ENCODE measurements around the gene MAP3K4.

Gene MAP3K4

DNA sequence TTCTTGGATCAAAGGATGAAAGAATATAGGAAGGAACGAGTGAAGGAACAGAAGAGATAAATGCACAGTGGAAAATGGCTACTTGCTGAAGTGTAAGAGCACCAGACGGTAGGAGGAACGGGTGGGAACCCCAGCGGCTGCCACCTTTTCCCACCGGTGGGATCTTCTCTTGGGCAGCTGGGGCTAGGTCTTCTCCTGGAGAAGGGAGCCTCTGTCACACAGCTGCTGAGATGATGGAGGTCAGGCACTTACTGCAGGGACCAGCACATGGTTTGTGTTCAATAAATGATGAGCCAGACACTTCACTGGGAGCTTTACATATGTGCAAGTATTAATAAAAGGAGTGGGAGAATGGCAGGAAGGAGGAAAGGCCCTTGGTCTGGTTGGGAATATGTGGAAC, 158.6 kb downstream of the MAP3K4 start:
- DNase-seq (ENCODE audit: low spot score): no peak

DNA sequence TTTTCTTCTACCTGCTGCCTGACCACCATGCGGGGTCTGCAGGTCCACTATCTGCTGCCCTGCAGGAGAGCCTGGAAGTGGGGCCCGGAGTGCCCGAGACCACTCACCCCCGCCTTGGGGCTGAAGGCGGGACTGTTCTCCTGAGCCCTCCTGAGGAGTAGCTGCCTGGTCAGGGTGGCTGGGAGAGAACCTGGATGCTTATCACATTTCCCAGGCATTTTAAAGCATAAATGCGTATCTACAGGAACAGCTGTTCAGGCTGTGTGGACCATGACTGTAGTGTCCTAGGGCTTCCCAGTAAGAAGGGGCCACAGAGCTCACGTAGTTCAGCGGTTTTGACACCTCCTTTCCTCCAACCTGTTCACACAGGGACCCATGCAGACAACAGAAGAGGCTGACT, 159.0 kb downstream of the MAP3K4 start:
- DNase-seq (ENCODE audit: low spot score): no peak

GRCh38 chr6:161151059-161151645, 159.6 kb downstream of the MAP3K4 start:
- DNase-seq (ENCODE audit: low spot score): no peak

- DNase-seq (ENCODE audit: low spot score): no peak
Measured at GRCh38 chr6:161151660-161152526, 160.3 kb downstream of the MAP3K4 start.

- no peak for DNase-seq (ENCODE audit: low spot score)
Measured at GRCh38 chr6:161152527-161152862, 160.9 kb downstream of the MAP3K4 start.

- DNase-seq (ENCODE audit: low spot score): peak; percentile 39
Measured at GRCh38 chr6:161152907-161153662, 161.5 kb downstream of the MAP3K4 start.

- no peak for DNase-seq (ENCODE audit: low spot score)
Measured at GRCh38 chr6:161153725-161154124, 162.2 kb downstream of the MAP3K4 start.

DNA sequence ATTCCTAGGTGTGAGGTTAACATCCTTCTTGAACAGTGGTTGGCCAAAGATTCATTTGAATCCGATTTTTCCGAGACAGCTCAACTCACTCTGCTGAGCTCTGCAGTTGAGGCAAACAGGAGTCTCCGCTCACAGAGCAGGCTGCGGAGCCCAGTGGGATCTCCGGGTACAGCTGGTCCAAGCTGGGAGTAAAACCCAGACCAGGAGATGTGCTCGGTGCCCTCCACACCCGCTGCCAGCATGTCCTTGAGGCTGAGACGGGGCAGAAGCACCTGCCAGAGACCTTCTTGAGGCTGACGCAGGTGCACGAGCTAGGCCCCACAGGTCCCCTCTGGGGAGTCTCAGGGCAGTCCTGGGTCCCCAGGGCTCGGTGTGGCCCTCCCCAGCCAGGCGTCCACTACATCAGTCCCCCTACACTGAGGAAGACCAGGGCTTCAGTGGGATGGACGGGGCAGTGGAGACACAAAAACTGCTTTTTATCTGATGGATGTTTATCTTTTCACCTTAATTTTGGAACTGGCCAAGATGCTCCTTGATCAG, 163.3 kb downstream of the MAP3K4 start:
- DNase-seq (ENCODE audit: low spot score): no peak

DNA sequence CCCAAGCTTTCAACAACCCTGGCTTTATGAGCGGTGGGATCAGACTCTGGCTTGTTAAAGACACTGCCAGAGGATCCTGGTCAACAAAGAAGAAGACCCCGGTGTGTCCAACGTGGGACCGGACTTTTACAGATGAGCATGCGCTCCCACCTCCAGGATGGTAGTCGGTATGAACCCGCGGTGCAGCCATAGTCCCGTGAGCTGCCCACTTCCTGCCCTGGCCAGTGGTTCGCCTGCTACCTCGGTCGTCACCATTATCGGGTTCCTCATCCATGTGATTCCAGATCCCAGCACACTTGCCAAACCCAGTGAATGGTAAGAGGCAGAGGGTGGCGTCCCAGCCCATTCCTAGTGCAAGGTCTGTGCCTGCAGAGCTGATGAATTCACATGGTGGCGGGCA, 169.6 kb downstream of the MAP3K4 start:
- no peak for DNase-seq (ENCODE audit: low spot score)

- DNase-seq (ENCODE audit: low spot score): no peak
Measured at GRCh38 chr6:161161889-161162624, 170.5 kb downstream of the MAP3K4 start.

DNA sequence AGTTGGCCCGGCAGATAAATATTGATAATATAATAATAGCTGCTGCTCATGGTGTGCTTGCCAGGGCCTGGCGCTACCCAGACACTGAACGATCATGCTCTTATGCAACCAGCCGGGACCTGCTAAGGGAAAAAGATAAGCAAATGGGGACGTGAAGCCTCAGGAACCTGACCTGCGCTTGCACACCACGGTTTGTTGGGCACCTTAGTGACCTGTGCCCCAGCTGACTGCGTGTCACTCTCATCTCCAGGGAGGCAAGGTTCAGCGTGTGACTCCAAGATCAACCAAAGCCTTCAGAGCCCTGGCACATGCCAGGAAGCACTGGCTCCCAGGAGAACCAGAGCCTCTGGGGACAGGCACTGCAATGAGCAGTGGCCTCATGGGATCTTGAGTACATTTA, 171.2 kb downstream of the MAP3K4 start:
- no peak for DNase-seq (ENCODE audit: low spot score)

- DNase-seq (ENCODE audit: low spot score): no peak
Measured at GRCh38 chr6:161163466-161164181, 172.1 kb downstream of the MAP3K4 start.

GRCh38 chr6:161164182-161164625, 172.6 kb downstream of the MAP3K4 start:
- no peak for DNase-seq (ENCODE audit: low spot score)

GRCh38 chr6:161166176-161166575, 174.6 kb downstream of the MAP3K4 start:
- no peak for DNase-seq (ENCODE audit: low spot score)

DNA sequence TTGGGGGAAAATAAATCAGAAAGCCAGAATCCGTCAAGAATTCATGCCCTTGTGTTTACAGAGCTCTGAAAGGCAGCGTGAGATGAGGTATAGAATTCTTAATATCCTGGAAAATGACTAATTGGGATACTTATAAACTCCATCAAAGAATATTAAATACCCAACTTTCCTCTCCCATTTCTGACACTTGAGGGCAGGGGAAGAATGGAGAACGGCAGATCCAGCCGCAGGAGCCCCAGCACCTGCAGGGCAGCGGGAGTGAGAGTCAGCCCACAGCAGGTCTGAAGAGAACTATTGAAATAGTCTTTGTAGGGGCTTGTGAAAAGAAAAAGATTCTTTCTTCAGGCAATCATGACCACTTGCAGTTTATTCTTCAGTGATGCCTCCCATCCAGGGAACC, 175.1 kb downstream of the MAP3K4 start:
- no peak for DNase-seq (ENCODE audit: low spot score)
